ENCODE measurements around the gene SRRM1.
"Not testable (repeated sequence)": the region's sequence is repeated elsewhere in the genome, so short reads cannot be mapped to it uniquely, and the experiment has no call there.

- not testable (repeated sequence) for TF ChIP-seq CTCF (optimal IDR thresholded peaks at IDR 0.05 in 1 of 3, IDR thresholded peaks at IDR 0.05 in 1 of 3, conservative IDR thresholded peaks at IDR 0.05 in 1 of 3; ENCODE audit: extremely low read depth in 1 of 3, insufficient read depth in 2 of 3, low read length in 3 of 3); EZH2 (IDR thresholded peaks at IDR 0.05; ENCODE audit: low read length)
Measured at GRCh38 chr1:24698326-24698725, 55.2 kb downstream of the SRRM1 start.
